H1 (cell line): Measurements from ENCODE around the gene ZSWIM4. TPM values are rescaled to one million over a fixed set of nuclear protein-coding genes. Genes with fewer than 3 reads are reported as not detected.

Experiments used
- ASH2L ChIP-seq: fragments of 200-600, 300-600 bp; sonication (generic); IDR thresholded peaks from one replicate; pipeline ENCODE4 v1.7.1; 2017; ENCODE audit warnings: low read length
- BACH1 ChIP-seq: IDR thresholded peaks from 2 replicates; pipeline ENCODE4 v1.6.1; 2012; ENCODE audit warnings: low read length, improper control_type of control experiment
- BRCA1 ChIP-seq: IDR thresholded peaks from 2 replicates; pipeline ENCODE4 v1.6.1; 2012; ENCODE audit warnings: low read depth, low read length, improper control_type of control experiment
- CREB1 ChIP-seq: IDR thresholded peaks from 2 replicates; pipeline ENCODE4 v1.6.1; 2012; ENCODE audit warnings: inconsistent platforms
- EP300 ChIP-seq, 2 experiments: IDR thresholded peaks; 1 replicate in 1 of 2; 2 replicates in 1 of 2; pipeline ENCODE4 v1.6.1; 2011 to 2012; ENCODE audit warnings: low read depth in 2 of 2, low read length in 2 of 2, mild to moderate bottlenecking in 2 of 2, borderline replicate concordance in 1 of 2, inconsistent platforms in 1 of 2, moderate library complexity in 1 of 2
- EZH2 ChIP-seq: fragments of 200-600 bp; sonication (generic); IDR thresholded peaks from 2 replicates; pipeline ENCODE4 v1.7.1; 2012; ENCODE audit warnings: low read depth, mild to moderate bottlenecking, moderate library complexity, low read length, inconsistent platforms; ENCODE audit not compliant: severe bottlenecking
- FOSL1 ChIP-seq: IDR thresholded peaks from 2 replicates; pipeline ENCODE4 v1.6.1; 2011; ENCODE audit warnings: mild to moderate bottlenecking, low read depth, low read length, moderate library complexity; ENCODE audit not compliant: insufficient read depth
- JUND ChIP-seq: IDR thresholded peaks from 2 replicates; pipeline ENCODE4 v1.6.1; 2011; ENCODE audit warnings: mild to moderate bottlenecking, improper control_type of control experiment, low read length
- MAFK ChIP-seq: IDR thresholded peaks from 2 replicates; pipeline ENCODE4 v1.6.1; 2012; ENCODE audit warnings: low read depth, mild to moderate bottlenecking, improper control_type of control experiment, low read length
- PHF8 ChIP-seq: fragments of 200-600 bp; sonication (generic); conservative IDR thresholded peaks from 2 replicates; pipeline ENCODE4 v1.7.1; 2012; ENCODE audit warnings: low read depth, mild to moderate bottlenecking, inconsistent platforms, low read length, moderate library complexity
- POLR2A ChIP-seq, 2 experiments: IDR thresholded peaks; 1 replicate in 1 of 2; 2 replicates in 1 of 2; pipeline ENCODE4 v1.6.1; 2011; ENCODE audit warnings: low read depth in 2 of 2, low read length in 2 of 2, mild to moderate bottlenecking in 2 of 2; ENCODE audit errors: control extremely low read depth in 1 of 2
- POLR2AphosphoS5 ChIP-seq: IDR thresholded peaks from 2 replicates; pipeline ENCODE4 v1.6.1; 2011; ENCODE audit warnings: low read depth, low read length
- POU5F1 ChIP-seq: IDR thresholded peaks from 2 replicates; pipeline ENCODE4 v1.6.1; 2011; ENCODE audit warnings: low read depth, mild to moderate bottlenecking, low read length, moderate library complexity
- RNF2 ChIP-seq: fragments of 200-900, 300-1000 bp; sonication (generic); IDR thresholded peaks from 2 replicates; pipeline ENCODE4 v1.7.1; 2016; ENCODE audit warnings: borderline replicate concordance, low read depth, mild to moderate bottlenecking, antibody characterized with exemption, low read length; ENCODE audit not compliant: poor library complexity, severe bottlenecking; ENCODE audit errors: missing control alignments
- SAP30 ChIP-seq: fragments of 300-600 bp; sonication (generic); IDR thresholded peaks from 2 replicates; pipeline ENCODE4 v1.7.1; 2012; ENCODE audit warnings: low read length, moderate library complexity, mild to moderate bottlenecking, inconsistent platforms; ENCODE audit not compliant: insufficient read depth, insufficient replicate concordance
- SP4 ChIP-seq: IDR thresholded peaks from 2 replicates; pipeline ENCODE4 v1.6.1; 2012; ENCODE audit warnings: low read length, inconsistent platforms
- SRF ChIP-seq: IDR thresholded peaks from 2 replicates; pipeline ENCODE4 v1.6.1; 2011; ENCODE audit warnings: mild to moderate bottlenecking, low read depth, low read length, moderate library complexity
- ZNF274 ChIP-seq: IDR thresholded peaks from 2 replicates; pipeline ENCODE4 v1.7.0; 2012; ENCODE audit warnings: low read length, borderline replicate concordance; ENCODE audit errors: extremely low read depth
- polyA plus RNA-seq, 7 experiments: library from polyadenylated mRNA; depleted of rRNA in 3 of 7; stranded (reverse) in 5 of 7; unstranded in 2 of 7; fragments of >200 nt in 5 of 7; fragments of 200-250 nt in 2 of 7; gene quantifications; 1 replicate in 5 of 7; 2 replicates in 1 of 7; 4 replicates in 1 of 7; pipeline versions ENCODE4 v1.2.1 to v1.2.3, GENCODE V29; 2011 to 2013; ENCODE audit warnings: missing spikeins in 2 of 7, mixed read lengths in 2 of 7
- total RNA-seq: library from RNA; stranded (reverse); fragmentation: NEBNext Ultra II Directional; extraction: Animal tissue kit (Norgen Biotek cat#: 25700); gene quantifications from 2 replicates; pipeline ENCODE4 v1.2.1, GENCODE V29; 2021
- TF ChIP-seq, protein P1 (sequence below): IDR thresholded peaks from 2 replicates; pipeline ENCODE4 v1.6.1; 2012; ENCODE audit warnings: inconsistent platforms
- TF ChIP-seq, protein P2 (sequence below): IDR thresholded peaks from 2 replicates; pipeline ENCODE4 v1.6.1; 2011; ENCODE audit warnings: low read length, improper control_type of control experiment
- TF ChIP-seq, protein P3 (sequence below): IDR thresholded peaks from 2 replicates; pipeline ENCODE4 v1.6.1; 2012; ENCODE audit warnings: inconsistent platforms

The ZSWIM4 gene
- total and polyA plus RNA-seq, 2 of the 8 experiments (the other 6 are each of a cell fraction or from before 2014, with no cell fraction given) = 12.2 to 31.1 TPM

DNA sequence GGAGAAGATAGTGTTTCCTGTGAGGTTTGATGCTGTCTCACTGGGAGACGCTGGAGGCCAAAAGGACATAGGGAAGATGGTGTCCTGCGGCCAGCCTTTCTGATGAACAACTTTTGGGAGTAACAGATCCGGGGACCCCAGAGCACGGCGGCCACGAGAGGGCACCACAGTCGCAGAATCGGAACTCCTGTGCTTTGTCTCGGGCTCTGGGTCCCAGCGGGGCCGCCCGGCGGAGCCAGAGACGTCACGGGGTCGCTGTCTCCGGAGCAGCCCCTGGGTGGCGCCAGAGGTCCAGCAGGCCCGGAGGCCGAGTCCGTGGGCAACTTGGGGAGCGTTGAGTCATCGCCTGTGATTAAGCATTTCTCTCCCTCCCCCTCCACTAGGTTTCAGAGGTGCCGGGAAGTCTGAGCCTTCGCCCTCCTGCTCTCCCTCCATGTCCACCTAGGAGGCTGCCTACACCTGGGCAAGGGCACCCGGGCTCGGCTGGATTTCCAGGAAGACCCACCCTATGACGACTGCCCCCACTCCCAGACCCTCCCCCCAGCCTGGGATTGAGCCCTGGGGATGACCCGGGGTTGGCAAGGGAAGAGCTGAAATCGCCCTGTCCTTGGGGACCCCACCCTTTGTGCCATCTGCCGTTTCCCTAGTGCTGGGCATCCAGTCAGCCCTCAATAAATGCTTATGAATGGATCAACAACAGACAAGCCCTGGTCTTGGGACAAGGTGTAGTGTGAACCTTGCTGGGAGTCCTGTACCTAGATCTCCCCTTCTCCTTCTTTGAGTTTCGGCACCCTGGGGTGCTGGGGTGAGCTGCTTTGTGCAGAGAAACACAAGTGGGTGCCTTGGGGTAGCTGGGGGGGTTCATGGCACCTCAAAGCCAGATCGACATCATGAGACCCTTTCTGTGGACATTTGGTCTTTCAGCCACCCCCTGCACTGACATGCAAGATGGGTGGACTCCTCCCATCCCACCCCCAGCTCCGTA is 85.1 kb downstream of the ZSWIM4 start (continued):
- 0 out of 2 replicates have a peak, but pooled peaks have one; percentile 22 for TF ChIP-seq BRCA1
- no peak for TF ChIP-seq SAP30
- TF ChIP-seq POU5F1 = no peak
- 0 out of 2 replicates have a peak, but pooled peaks have one; percentile 41 for TF ChIP-seq POLR2AphosphoS5
- TF ChIP-seq, protein P1, sequence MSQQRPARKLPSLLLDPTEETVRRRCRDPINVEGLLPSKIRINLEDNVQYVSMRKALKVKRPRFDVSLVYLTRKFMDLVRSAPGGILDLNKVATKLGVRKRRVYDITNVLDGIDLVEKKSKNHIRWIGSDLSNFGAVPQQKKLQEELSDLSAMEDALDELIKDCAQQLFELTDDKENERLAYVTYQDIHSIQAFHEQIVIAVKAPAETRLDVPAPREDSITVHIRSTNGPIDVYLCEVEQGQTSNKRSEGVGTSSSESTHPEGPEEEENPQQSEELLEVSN = no peak
- TF ChIP-seq, protein P2, sequence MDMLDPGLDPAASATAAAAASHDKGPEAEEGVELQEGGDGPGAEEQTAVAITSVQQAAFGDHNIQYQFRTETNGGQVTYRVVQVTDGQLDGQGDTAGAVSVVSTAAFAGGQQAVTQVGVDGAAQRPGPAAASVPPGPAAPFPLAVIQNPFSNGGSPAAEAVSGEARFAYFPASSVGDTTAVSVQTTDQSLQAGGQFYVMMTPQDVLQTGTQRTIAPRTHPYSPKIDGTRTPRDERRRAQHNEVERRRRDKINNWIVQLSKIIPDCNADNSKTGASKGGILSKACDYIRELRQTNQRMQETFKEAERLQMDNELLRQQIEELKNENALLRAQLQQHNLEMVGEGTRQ = no peak
- no peak for TF ChIP-seq PHF8
- no peak for TF ChIP-seq RNF2
- 0 out of 3 replicates have a peak, but pooled peaks of 1 of the 2 experiments have one; percentile 25 for TF ChIP-seq POLR2A (IDR thresholded peaks at IDR 0.05; ENCODE audit: control extremely low read depth in 1 of 2, low read depth in 2 of 2, low read length in 2 of 2)
- no peak for TF ChIP-seq ASH2L
- TF ChIP-seq, protein P3, sequence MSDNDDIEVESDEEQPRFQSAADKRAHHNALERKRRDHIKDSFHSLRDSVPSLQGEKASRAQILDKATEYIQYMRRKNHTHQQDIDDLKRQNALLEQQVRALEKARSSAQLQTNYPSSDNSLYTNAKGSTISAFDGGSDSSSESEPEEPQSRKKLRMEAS = peak; percentile 19; the same call in 1 of the 2 replicates
- TF ChIP-seq BACH1 = peak; percentile 95
- TF ChIP-seq FOSL1 = peak; percentile 39; the same call in 1 of the 2 replicates
- TF ChIP-seq SRF = no peak; the same call in 1 of the 2 replicates
- no peak for TF ChIP-seq EZH2
- TF ChIP-seq JUND = peak; percentile 96
- peak in 1 of 2 experiments; percentile 80; a peak in 1 of 3 replicates for TF ChIP-seq EP300 (IDR thresholded peaks at IDR 0.05; ENCODE audit: borderline replicate concordance in 1 of 2, low read depth in 2 of 2, low read length in 2 of 2)
- no peak; the same call in 1 of the 2 replicates for TF ChIP-seq SP4
- peak; percentile 91 for TF ChIP-seq CREB1
- TF ChIP-seq MAFK = peak; percentile 81; the same call in 1 of the 2 replicates
- TF ChIP-seq ZNF274 = no peak
